H7 (cell line): ENCODE measurements around the gene SERPINE2. TPM values are rescaled to one million over a fixed set of nuclear protein-coding genes. Genes with fewer than 3 reads are reported as not detected.

Source experiments
- total RNA-seq: library from RNA; depleted of rRNA; stranded (reverse); fragments of >200 nt; shearing (Covaris generic); gene quantifications from 2 replicates; pipeline ENCODE4 v1.2.3, GENCODE V29; 2014; rRNA removed

SERPINE2 gene
- total RNA-seq, 1 experiment from 2014 or later: 229 TPM

Other genes starting within 250 kb of the SERPINE2 start
- gene AP1S3, start 201.7 kb downstream of the SERPINE2 start, total RNA-seq: 3.3 and 4.6 TPM in 2 replicates
- 88.8 and 118 TPM in 2 replicates for gene WDFY1, start 94.0 kb downstream of the SERPINE2 start, total RNA-seq
- 80.7 and 88.1 TPM in 2 replicates for gene MRPL44, start 81.8 kb downstream of the SERPINE2 start, total RNA-seq